ENCODE data around the gene PHKG1. TPM values are rescaled to one million over a fixed set of nuclear protein-coding genes. Genes with fewer than 3 reads are reported as not detected.

Gene PHKG1
- total and polyA plus RNA-seq, 10 of the 15 experiments (the other 5 are each of a cell fraction or from before 2014, with no cell fraction given): 0.08 to 1.6 (median 0.44) TPM

GRCh38 chr7:56106108-56107073 lies 13.6 kb upstream of the PHKG1 start, which contains the start of gene CHCHD2 (continued):
- TF ChIP-seq BCL3 (IDR thresholded peaks at IDR 0.05; ENCODE audit: borderline replicate concordance, insufficient read depth, low read depth, low read length, poor library complexity, severe bottlenecking) (no peak), ZNF207 (IDR thresholded peaks at IDR 0.05; ENCODE audit: borderline replicate concordance) (no peak), MLLT1 (IDR thresholded peaks at IDR 0.05) (peak; percentile 94), YBX1 (IDR thresholded peaks at IDR 0.05) (no peak), NR2C1 (IDR thresholded peaks at IDR 0.05) (peak; percentile 90), ATF7 (IDR thresholded peaks at IDR 0.05; ENCODE audit: low read depth) (no peak; the same call in 1 of the 2 replicates), ESRRA (IDR thresholded peaks at IDR 0.05; ENCODE audit: low read length) (peak; percentile 82), STAT1 (conservative IDR thresholded peaks at IDR 0.05) (0 out of 2 replicates have a peak, but pooled peaks have one; percentile 39), EED (IDR thresholded peaks at IDR 0.05; ENCODE audit: low read depth) (no peak), BRCA1 (IDR thresholded peaks at IDR 0.05; ENCODE audit: low read depth, low read length) (no peak), SMARCA5 (IDR thresholded peaks at IDR 0.05) (no peak), TAF1 (IDR thresholded peaks at IDR 0.05; ENCODE audit: borderline replicate concordance, low read depth, low read length) (peak; percentile 90), ZNF217 (IDR thresholded peaks at IDR 0.05) (0 out of 2 replicates have a peak, but pooled peaks have one; percentile 37), GABPA (IDR thresholded peaks at IDR 0.05; ENCODE audit: low read depth) (peak; percentile 95)
- TF ChIP-seq, protein P1, sequence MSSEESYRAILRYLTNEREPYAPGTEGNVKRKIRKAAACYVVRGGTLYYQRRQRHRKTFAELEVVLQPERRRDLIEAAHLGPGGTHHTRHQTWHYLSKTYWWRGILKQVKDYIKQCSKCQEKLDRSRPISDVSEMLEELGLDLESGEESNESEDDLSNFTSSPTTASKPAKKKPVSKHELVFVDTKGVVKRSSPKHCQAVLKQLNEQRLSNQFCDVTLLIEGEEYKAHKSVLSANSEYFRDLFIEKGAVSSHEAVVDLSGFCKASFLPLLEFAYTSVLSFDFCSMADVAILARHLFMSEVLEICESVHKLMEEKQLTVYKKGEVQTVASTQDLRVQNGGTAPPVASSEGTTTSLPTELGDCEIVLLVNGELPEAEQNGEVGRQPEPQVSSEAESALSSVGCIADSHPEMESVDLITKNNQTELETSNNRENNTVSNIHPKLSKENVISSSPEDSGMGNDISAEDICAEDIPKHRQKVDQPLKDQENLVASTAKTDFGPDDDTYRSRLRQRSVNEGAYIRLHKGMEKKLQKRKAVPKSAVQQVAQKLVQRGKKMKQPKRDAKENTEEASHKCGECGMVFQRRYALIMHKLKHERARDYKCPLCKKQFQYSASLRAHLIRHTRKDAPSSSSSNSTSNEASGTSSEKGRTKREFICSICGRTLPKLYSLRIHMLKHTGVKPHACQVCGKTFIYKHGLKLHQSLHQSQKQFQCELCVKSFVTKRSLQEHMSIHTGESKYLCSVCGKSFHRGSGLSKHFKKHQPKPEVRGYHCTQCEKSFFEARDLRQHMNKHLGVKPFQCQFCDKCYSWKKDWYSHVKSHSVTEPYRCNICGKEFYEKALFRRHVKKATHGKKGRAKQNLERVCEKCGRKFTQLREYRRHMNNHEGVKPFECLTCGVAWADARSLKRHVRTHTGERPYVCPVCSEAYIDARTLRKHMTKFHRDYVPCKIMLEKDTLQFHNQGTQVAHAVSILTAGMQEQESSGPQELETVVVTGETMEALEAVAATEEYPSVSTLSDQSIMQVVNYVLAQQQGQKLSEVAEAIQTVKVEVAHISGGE (CRISPR knock-in tag; IDR thresholded peaks at IDR 0.05): peak; percentile 90
- TF ChIP-seq, protein P2, sequence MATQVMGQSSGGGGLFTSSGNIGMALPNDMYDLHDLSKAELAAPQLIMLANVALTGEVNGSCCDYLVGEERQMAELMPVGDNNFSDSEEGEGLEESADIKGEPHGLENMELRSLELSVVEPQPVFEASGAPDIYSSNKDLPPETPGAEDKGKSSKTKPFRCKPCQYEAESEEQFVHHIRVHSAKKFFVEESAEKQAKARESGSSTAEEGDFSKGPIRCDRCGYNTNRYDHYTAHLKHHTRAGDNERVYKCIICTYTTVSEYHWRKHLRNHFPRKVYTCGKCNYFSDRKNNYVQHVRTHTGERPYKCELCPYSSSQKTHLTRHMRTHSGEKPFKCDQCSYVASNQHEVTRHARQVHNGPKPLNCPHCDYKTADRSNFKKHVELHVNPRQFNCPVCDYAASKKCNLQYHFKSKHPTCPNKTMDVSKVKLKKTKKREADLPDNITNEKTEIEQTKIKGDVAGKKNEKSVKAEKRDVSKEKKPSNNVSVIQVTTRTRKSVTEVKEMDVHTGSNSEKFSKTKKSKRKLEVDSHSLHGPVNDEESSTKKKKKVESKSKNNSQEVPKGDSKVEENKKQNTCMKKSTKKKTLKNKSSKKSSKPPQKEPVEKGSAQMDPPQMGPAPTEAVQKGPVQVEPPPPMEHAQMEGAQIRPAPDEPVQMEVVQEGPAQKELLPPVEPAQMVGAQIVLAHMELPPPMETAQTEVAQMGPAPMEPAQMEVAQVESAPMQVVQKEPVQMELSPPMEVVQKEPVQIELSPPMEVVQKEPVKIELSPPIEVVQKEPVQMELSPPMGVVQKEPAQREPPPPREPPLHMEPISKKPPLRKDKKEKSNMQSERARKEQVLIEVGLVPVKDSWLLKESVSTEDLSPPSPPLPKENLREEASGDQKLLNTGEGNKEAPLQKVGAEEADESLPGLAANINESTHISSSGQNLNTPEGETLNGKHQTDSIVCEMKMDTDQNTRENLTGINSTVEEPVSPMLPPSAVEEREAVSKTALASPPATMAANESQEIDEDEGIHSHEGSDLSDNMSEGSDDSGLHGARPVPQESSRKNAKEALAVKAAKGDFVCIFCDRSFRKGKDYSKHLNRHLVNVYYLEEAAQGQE (IDR thresholded peaks at IDR 0.05; ENCODE audit: low read depth, low read length): no peak
